Hepatocyte (in vitro differentiated cells): Measurements from ENCODE around the gene COG6.

Source experiments
- EZH2 ChIP-seq: fragments of 200-600 bp; sonication (generic); IDR thresholded peaks from 2 replicates; pipeline ENCODE4 v1.6.1; 2016; ENCODE audit warnings: antibody characterized with exemption, mild to moderate bottlenecking, borderline replicate concordance
- EZH2phosphoT487 ChIP-seq: fragments of 200-600 bp; sonication (generic); IDR thresholded peaks from one replicate; pipeline ENCODE4 v1.6.1; 2018; ENCODE audit warnings: antibody characterized with exemption, mild to moderate bottlenecking, low read depth, moderate library complexity; ENCODE audit not compliant: unreplicated experiment, severe bottlenecking
- TF ChIP-seq, protein P1 (sequence below): fragments of 200-600 bp; sonication (generic); IDR thresholded peaks from 2 replicates; pipeline ENCODE4 v1.5.1; 2016; ENCODE audit warnings: antibody characterized with exemption, mild to moderate bottlenecking; ENCODE audit not compliant: poor library complexity

DNA sequence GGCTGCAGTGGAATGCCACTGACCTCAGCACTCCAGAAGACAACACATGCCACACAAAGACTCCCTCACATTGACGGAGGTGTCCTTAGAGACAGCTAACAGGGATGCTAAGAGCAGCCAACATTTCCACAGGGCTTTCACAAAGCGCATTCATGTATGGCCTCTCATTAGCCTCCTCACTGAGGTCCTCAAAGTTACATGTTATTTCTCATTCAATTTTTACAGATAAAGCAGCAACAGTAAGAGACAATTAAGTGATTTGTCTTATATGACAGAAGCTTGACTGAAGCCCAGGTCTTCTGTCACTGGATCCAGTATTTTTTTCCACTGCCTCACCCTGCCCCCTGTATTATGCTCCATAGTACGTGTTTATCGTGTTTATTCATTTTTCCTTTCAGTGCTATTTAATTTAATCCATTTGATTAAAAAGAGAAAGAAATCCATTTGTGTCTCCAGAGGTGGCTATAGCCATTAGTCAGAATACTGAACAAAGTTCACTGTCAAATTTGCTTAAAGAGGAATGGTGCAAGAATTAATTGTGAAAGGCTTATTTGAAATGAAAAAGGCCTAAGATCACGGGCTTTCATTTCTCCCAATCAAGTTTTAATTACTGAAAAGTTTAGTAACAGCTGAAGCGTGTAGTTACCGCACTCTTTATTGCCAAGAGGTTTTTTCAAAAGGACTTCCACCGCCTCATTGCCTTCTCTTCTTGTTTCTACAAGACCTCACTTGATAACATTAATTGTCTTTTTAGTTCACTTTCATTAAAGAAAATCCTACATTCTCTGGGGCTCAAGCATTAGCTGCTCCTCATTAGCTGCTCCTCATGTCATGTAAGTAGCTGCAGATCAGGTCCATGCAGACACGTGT lies 115.0 kb downstream of the COG6 start:
- TF ChIP-seq, protein P1, sequence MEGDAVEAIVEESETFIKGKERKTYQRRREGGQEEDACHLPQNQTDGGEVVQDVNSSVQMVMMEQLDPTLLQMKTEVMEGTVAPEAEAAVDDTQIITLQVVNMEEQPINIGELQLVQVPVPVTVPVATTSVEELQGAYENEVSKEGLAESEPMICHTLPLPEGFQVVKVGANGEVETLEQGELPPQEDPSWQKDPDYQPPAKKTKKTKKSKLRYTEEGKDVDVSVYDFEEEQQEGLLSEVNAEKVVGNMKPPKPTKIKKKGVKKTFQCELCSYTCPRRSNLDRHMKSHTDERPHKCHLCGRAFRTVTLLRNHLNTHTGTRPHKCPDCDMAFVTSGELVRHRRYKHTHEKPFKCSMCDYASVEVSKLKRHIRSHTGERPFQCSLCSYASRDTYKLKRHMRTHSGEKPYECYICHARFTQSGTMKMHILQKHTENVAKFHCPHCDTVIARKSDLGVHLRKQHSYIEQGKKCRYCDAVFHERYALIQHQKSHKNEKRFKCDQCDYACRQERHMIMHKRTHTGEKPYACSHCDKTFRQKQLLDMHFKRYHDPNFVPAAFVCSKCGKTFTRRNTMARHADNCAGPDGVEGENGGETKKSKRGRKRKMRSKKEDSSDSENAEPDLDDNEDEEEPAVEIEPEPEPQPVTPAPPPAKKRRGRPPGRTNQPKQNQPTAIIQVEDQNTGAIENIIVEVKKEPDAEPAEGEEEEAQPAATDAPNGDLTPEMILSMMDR, result no peak
- TF ChIP-seq EZH2 (no peak), EZH2phosphoT487 (no peak)
